SU-DHL-6 (cell line): Measurements from ENCODE around the gene MGAT5.

Experiments
- CTCF ChIP-seq: fragments of 200-600 bp; sonication (generic); IDR thresholded peaks from one replicate; pipeline ENCODE4 v1.5.1; 2017; ENCODE audit warnings: antibody characterized with exemption, mild to moderate bottlenecking, low read length, moderate library complexity; ENCODE audit not compliant: insufficient read depth, poor library complexity, severe bottlenecking
- EZH2phosphoT487 ChIP-seq: fragments of 200-600 bp; sonication (generic), shearing (Covaris generic); conservative IDR thresholded peaks from 2 replicates; pipeline ENCODE4 v1.6.1; 2018; ENCODE audit warnings: mild to moderate bottlenecking, antibody characterized with exemption, low read length, moderate library complexity, mixed read lengths

GRCh38 chr2:134247679-134248078 is 6.2 kb upstream of the MGAT5 start:
- TF ChIP-seq CTCF = no peak
- no peak for TF ChIP-seq EZH2phosphoT487
